GM12874 (cell line): ENCODE results near the gene CHST11.

ENCODE experiments used
- CTCF ChIP-seq: IDR thresholded peaks from 2 replicates; pipeline ENCODE4 v1.5.1; 2011; ENCODE audit warnings: low read depth, mild to moderate bottlenecking, control low read depth, low read length, moderate library complexity; ENCODE audit not compliant: insufficient read depth

Gene CHST11

GRCh38 chr12:104704224-104704779, 247.6 kb downstream of the CHST11 start:
- no peak for TF ChIP-seq CTCF

- TF ChIP-seq CTCF = no peak
These were observed 250.4 kb downstream of the CHST11 start for GRCh38 chr12:104707194-104707593.

GRCh38 chr12:104707794-104708558, 251.2 kb downstream of the CHST11 start:
- no peak for TF ChIP-seq CTCF

GRCh38 chr12:104708891-104709290, 252.1 kb downstream of the CHST11 start:
- TF ChIP-seq CTCF = no peak

- no peak for TF ChIP-seq CTCF
These were observed 253.1 kb downstream of the CHST11 start for GRCh38 chr12:104709692-104710435.

GRCh38 chr12:104710940-104711689, 254.4 kb downstream of the CHST11 start:
- no peak for TF ChIP-seq CTCF

- TF ChIP-seq CTCF = no peak
These were observed 255.7 kb downstream of the CHST11 start for GRCh38 chr12:104712477-104712876.
